PC-9 (cell line): ENCODE results near the gene BRMS1. TPM values are rescaled to one million over a fixed set of nuclear protein-coding genes. Genes with fewer than 3 reads are reported as not detected.

Experiments used
- BruUV-seq: library from RNA; stranded (reverse); fragments of 400-500 nt; replicated peaks from 2 replicates; lab custom pipeline; 2021; lab: Mats Ljungman, UMichigan
- CTCF ChIA-PET: fragments of 300-600 bp; sonication (Branson Sonifier 250); formaldehyde crosslinking; loops from one replicate; lab custom pipeline; 2022; ENCODE audit warnings: antibody characterized with exemption; lab: Charles Lee
- POLR2A ChIA-PET: fragments of 300-600 bp; sonication (Branson Sonifier 250); formaldehyde crosslinking; loops from one replicate; lab custom pipeline; 2022; ENCODE audit warnings: antibody characterized with exemption; ENCODE audit not compliant: unreplicated experiment; lab: Charles Lee
- DNase-seq, 2 experiments: peaks; one replicate each; pipeline versions ENCODE4 v3.0.0 to v3.0.0-alpha.2; 2015 to 2022; ENCODE audit warnings: mixed read lengths in 1 of 2
- H2AFZ ChIP-seq: fragments of 200-600 bp; sonication (generic); 2 replicates; pipeline ENCODE4 v1.8.1; 2017; ENCODE audit warnings: antibody characterized with exemption
- H3F3A ChIP-seq: fragments of 200-600 bp; sonication (generic); 2 replicates; pipeline ENCODE4 v1.8.1; 2017; ENCODE audit warnings: antibody characterized with exemption, mild to moderate bottlenecking, low read depth; ENCODE audit not compliant: insufficient read depth
- H3K27ac ChIP-seq: fragments of 200-600 bp; sonication (generic); 2 replicates; pipeline ENCODE4 v1.6.1; 2016; ENCODE audit warnings: mixed run types
- H3K27me3 ChIP-seq: fragments of 200-600 bp; sonication (generic); 2 replicates; pipeline ENCODE4 v1.6.1; 2016; ENCODE audit warnings: low read depth, mixed run types; ENCODE audit not compliant: insufficient read depth
- H3K36me3 ChIP-seq: fragments of 200-600 bp; sonication (generic); 2 replicates; pipeline ENCODE4 v1.6.1; 2016; ENCODE audit warnings: low read depth, mixed run types
- H3K4me1 ChIP-seq: fragments of 200-600 bp; sonication (generic); replicated peaks from 2 replicates; pipeline ENCODE4 v1.6.1; 2016; ENCODE audit warnings: mixed run types; ENCODE audit not compliant: insufficient read depth
- H3K4me2 ChIP-seq: fragments of 200-600 bp; sonication (generic); 2 replicates; pipeline ENCODE4 v1.6.1; 2017; ENCODE audit warnings: mixed run types
- H3K4me3 ChIP-seq: fragments of 200-600 bp; sonication (generic); 2 replicates; pipeline ENCODE4 v1.6.1; 2016; ENCODE audit warnings: mixed run types
- H3K79me2 ChIP-seq: fragments of 200-600 bp; sonication (generic); 2 replicates; pipeline ENCODE4 v1.6.1; 2017; ENCODE audit warnings: low read depth, mixed run types
- H3K9me2 ChIP-seq: fragments of 200-600 bp; sonication (generic); 2 replicates; pipeline ENCODE4 v1.8.1; 2017; ENCODE audit warnings: mild to moderate bottlenecking; ENCODE audit not compliant: insufficient read depth
- H3K9me3 ChIP-seq: fragments of 200-600 bp; sonication (generic); 2 replicates; pipeline ENCODE4 v1.8.1; 2016; ENCODE audit warnings: low read depth; ENCODE audit not compliant: insufficient read depth
- H4K20me1 ChIP-seq: fragments of 200-600 bp; sonication (generic); 2 replicates; pipeline ENCODE4 v1.8.1; 2017; ENCODE audit not compliant: insufficient read depth
- CTCF ChIP-seq: fragments of 200-600 bp; sonication (generic); conservative IDR thresholded peaks from 2 replicates; pipeline ENCODE4 v1.6.1; 2017; ENCODE audit warnings: mixed run types, antibody characterized with exemption, mild to moderate bottlenecking, moderate library complexity
- EZH2 ChIP-seq: fragments of 200-600 bp; sonication (generic); IDR thresholded peaks from 2 replicates; pipeline ENCODE4 v1.8.0; 2017; ENCODE audit warnings: antibody characterized with exemption, low read depth
- intact Hi-C: fragments of 100-400 bp; cut with micrococcal nuclease; formaldehyde crosslinking; loops from one replicate; pipeline ENCODE4 v1.10.0; 2022; ENCODE audit not compliant: unreplicated experiment
- total RNA-seq: library from RNA; stranded (reverse); gene quantifications from 2 replicates; pipeline ENCODE4 v1.2.3, GENCODE V29; 2021

Gene BRMS1
- total RNA-seq, 1 experiment from 2014 or later, result 54.3 TPM

GRCh38 chr11:66289548-66290329 is 55.2 kb downstream of the BRMS1 start:
- H3K9me3 ChIP-seq, result no peaks in the 10 kb centered on the region
- intact Hi-C loops, result loop anchor here (1.0 kb wide), 1 partner anchor 47 kb away; the partner anchor contains the start of gene RIN1
- CTCF ChIA-PET, result interaction anchor here (0.7 to 3.0 kb wide), 5 partner anchors 22 to 99 kb away, joined by 3 to 13 read pairs (median 4); partner anchors contain the start of gene RIN1

GRCh38 chr11:66288671-66289547 is 56.0 kb downstream of the BRMS1 start, which contains the start of gene YIF1A:
Gene YIF1A (minus strand): TSS chr11:66289143. CDS start chr11:66288985, 158 bp downstream.
- H2AFZ ChIP-seq, result peak within 1 kb of the TSS; percentile 81
- peak within 1 kb of the TSS; percentile 91 for H3K4me2 ChIP-seq
- H3K9me3 ChIP-seq, result no peaks in the 10 kb centered on the region
- H3K4me1 ChIP-seq, result peaks cover 19% of the 10 kb centered on the region
- H3K79me2 ChIP-seq, result peaks cover 24% of the 10 kb centered on the region
- H3K9me2 ChIP-seq, result no peaks in the 10 kb centered on the region
- CTCF ChIA-PET, result interaction anchor here (0.7 to 3.0 kb wide), 4 partner anchors 23 to 100 kb away, joined by 3 to 13 read pairs (median 4); partner anchors contain the start of gene RIN1
- peaks cover 15% of the 10 kb centered on the region for H4K20me1 ChIP-seq
- BruUV-seq, result no TSS peak
- peak; percentile 99 to 100 for DNase-seq
- peak within 1 kb of the TSS; percentile 71 for H3K27ac ChIP-seq
- intact Hi-C loops, result loop anchor here (1.0 kb wide), 1 partner anchor 47 kb away; the partner anchor contains the start of gene RIN1
- H3K4me3 ChIP-seq, result peak within 1 kb of the TSS; percentile 96
- H3K36me3 ChIP-seq, result no peaks in the 10 kb centered on the region; the same call in 1 of the 2 replicates
- TF ChIP-seq EZH2 (no peak), CTCF (no peak)
- no peaks in the 10 kb centered on the region for H3K27me3 ChIP-seq
- POLR2A ChIA-PET, result interaction anchor here (0.5 to 1.6 kb wide), 13 partner anchors 23 to 666 kb away, joined by 3 to 35 read pairs (median 5); no protein-coding TSS in a partner anchor
- peaks cover 20% of the 10 kb centered on the region for H3F3A ChIP-seq

More at GRCh38 chr11:66289548-66290329, 55.2 kb downstream of the BRMS1 start:
- peak overlapping the region; percentile 91 for H3K4me2 ChIP-seq
- H3K27me3 ChIP-seq, result no peaks in the 10 kb centered on the region
- peaks cover 24% of the 10 kb centered on the region for H3K79me2 ChIP-seq
- H4K20me1 ChIP-seq, result peaks cover 8% of the 10 kb centered on the region
- no peaks in the 10 kb centered on the region for H3K36me3 ChIP-seq
- H3K9me2 ChIP-seq, result no peaks in the 10 kb centered on the region
- H3K4me1 ChIP-seq, result peaks cover 19% of the 10 kb centered on the region
- POLR2A ChIA-PET, result interaction anchor here (0.6 to 1.6 kb wide), 10 partner anchors 22 to 666 kb away, joined by 3 to 10 read pairs (median 4); no protein-coding TSS in a partner anchor
- H3K4me3 ChIP-seq, result peak overlapping the region; percentile 96
- H2AFZ ChIP-seq, result peak overlapping the region; percentile 81
- peaks cover 20% of the 10 kb centered on the region for H3F3A ChIP-seq
- H3K27ac ChIP-seq, result peak overlapping the region; percentile 71
- BruUV-seq, result TSS peak; percentile 89
- TF ChIP-seq EZH2, result no peak
- no peak for DNase-seq

GRCh38 chr11:66287889-66288670 is 56.8 kb downstream of the BRMS1 start:
- Histone ChIP-seq H2AFZ (peak overlapping the region; percentile 81; the same call in 1 of the 2 replicates), H3K36me3 (no peaks in the 10 kb centered on the region; the same call in 1 of the 2 replicates), H3K9me2 (no peaks in the 10 kb centered on the region), H3F3A (peaks cover 25% of the 10 kb centered on the region), H3K9me3 (no peaks in the 10 kb centered on the region), H3K4me2 (peak overlapping the region; percentile 90), H3K27me3 (no peaks in the 10 kb centered on the region), H3K79me2 (peaks cover 24% of the 10 kb centered on the region), H3K27ac (peak overlapping the region; percentile 59), H3K4me1 (peaks cover 19% of the 10 kb centered on the region), H4K20me1 (peaks cover 16% of the 10 kb centered on the region), H3K4me3 (peak overlapping the region; percentile 96)
- POLR2A ChIA-PET, result interaction anchor here (1.6 kb wide), 1 partner anchor 25 kb away, joined by 8 read pairs; no protein-coding TSS in a partner anchor
- CTCF ChIA-PET, result interaction anchor here (0.7 to 3.0 kb wide), 2 partner anchors 24 to 127 kb away, joined by 13 to 19 read pairs; no protein-coding TSS in a partner anchor
- BruUV-seq, result TSS peak; percentile 42
- DNase-seq, result peak in 1 of 2 experiments; percentile 43
- TF ChIP-seq EZH2, result no peak
- no peak for TF ChIP-seq CTCF
- intact Hi-C loops, result no loop called here
